NCI-H2081 treated with DMSO at 0.1 percent for 48 hours (cell line): Measurements from ENCODE around the gene FMO3.

ENCODE experiments used
- DNase-seq: peaks from one replicate; lab custom pipeline; 2025; lab: John Stamatoyannopoulos, UW

FMO3 gene

DNA sequence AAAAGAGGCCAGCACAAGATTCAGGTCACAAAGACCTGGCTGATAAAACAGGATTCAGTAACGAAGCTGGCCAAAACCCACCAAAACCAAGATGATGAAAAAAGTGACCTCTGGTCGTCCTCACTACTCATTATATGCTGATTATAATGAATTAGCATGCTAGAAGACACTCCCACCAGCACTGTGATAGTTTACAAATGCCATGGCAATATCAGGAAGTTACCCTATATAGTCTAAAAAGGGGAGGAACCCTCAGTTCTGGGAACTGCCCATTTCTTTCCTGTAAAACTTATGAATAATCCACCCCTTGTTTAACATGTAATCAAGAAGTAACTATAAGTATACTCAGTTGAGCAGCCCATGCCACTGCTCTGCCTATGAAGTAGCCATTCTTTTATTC lies 68.4 kb downstream of the FMO3 start:
- DNase-seq, result no peak

GRCh38 chr1:171160211-171160610 lies 69.5 kb downstream of the FMO3 start:
- DNase-seq, result no peak

- no peak for DNase-seq
These were observed 70.1 kb downstream of the FMO3 start for GRCh38 chr1:171160639-171161354.

DNA sequence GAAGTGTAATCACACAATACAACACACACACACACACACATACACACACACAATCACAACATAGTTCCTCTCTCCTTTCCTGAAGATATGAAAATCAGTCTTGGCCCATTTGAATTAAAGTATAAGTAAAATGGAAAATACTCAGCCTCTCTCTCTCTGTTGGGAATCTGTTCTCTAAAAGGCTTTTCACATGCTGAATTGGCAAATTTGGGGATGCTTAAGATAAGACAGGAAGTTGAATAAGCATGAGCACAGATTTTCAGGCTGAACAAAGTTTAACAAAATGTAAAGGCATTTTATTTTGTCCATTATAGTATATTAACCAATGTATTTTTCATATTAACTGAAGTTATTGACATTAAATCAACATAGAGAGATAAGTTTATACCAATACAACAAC lies 70.7 kb downstream of the FMO3 start:
- DNase-seq, result no peak

DNA sequence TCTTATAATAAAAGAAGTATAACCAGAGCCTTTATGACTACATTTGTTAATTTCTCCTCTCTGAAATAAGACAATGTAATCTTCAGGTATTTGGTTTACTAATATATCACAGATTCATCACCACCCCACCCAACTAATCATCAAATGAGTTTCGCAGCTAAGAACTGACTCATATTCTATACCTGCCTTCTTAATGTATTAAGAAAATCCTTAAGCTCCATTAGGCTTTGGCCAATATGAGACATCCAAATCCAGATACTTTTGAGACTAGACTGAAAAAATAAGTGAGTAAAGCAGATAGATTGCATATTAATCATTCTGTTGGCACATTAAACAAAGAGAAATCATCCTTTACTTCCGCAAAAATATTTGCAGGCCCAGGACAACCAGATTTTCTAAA lies 75.7 kb downstream of the FMO3 start:
- no peak for DNase-seq
